ENCODE measurements around the gene EVX2.

DNA sequence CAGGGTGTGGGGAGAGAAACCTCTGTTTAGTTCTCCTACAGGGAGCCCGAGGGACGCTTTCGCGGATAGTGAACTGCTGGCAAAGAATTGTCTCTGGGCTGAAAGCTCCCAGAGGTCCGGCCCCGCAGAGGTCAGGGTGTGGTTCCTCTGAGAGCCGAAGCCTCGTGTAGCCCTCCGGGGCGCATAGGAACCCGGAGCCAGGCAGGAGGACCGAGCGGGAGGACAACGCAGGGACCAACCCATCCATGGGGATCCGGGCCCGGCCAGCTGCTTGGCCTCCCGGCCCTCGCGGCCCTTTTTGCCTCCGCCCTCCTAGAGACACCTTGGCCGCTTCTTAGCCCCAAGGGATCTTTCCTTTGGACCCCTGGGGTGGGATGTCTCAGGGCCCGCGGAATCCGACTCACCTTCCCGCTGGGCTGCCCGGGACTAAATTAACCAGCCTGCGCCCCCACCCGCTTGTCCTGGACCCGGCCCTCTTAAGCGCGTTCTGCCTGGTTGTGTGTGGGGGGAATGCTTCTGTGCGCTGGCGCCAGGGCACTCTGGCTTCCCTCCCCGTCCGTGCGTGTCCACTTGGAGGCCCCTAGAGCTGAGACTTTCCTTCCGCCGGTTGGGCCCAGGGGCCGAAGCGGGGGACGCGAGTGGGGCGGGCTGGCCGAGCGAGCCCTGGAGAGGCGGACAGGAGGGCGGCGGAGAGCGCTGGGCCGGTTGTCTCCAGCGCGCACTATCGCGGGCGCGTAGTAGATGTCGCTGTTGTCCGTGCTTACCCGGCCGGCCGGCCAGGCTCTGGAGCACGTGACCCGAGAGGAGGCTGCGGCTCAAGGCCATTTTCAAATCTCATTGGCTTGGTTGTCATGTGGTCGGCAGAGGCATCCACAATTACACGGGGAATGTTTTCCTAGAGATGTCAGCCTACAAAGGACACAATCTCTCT is 32.4 kb upstream of the EVX2 start, which contains the start of gene HOXD10:
- TF ChIP-seq, protein P1, sequence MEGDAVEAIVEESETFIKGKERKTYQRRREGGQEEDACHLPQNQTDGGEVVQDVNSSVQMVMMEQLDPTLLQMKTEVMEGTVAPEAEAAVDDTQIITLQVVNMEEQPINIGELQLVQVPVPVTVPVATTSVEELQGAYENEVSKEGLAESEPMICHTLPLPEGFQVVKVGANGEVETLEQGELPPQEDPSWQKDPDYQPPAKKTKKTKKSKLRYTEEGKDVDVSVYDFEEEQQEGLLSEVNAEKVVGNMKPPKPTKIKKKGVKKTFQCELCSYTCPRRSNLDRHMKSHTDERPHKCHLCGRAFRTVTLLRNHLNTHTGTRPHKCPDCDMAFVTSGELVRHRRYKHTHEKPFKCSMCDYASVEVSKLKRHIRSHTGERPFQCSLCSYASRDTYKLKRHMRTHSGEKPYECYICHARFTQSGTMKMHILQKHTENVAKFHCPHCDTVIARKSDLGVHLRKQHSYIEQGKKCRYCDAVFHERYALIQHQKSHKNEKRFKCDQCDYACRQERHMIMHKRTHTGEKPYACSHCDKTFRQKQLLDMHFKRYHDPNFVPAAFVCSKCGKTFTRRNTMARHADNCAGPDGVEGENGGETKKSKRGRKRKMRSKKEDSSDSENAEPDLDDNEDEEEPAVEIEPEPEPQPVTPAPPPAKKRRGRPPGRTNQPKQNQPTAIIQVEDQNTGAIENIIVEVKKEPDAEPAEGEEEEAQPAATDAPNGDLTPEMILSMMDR (IDR thresholded peaks at IDR 0.05): no peak
- no peak for TF ChIP-seq ZFX (IDR thresholded peaks at IDR 0.05; ENCODE audit: borderline replicate concordance)

Measured in 22Rv1 (cell line).